Mucosa of descending colon (tissue), 3 donors: ENCODE results near the gene YIPF3. TPM values are rescaled to one million over a fixed set of nuclear protein-coding genes. Genes with fewer than 3 reads are reported as not detected.
A peak's percentile ranks its signal among the peaks of the same experiment; 100 is the strongest.

Source experiments
- ATAC-seq: fragments of 200-7000 bp; cut with Tn5 transposase; one replicate; pipeline ENCODE4 v1.9.1; 2020; ENCODE audit warnings: mild to moderate bottlenecking, moderate library complexity
- DNase-seq, 3 donors: peaks; one replicate each; pipeline ENCODE4 v3.0.0-alpha.2; 2020
- H3K36me3 ChIP-seq: fragments of 200-600 bp; one replicate; pipeline ENCODE4 v1.8.0; 2021; ENCODE audit warnings: low read depth, mild to moderate bottlenecking
- H3K4me1 ChIP-seq: fragments of 200-600 bp; one replicate; pipeline ENCODE4 v1.8.0; 2021; ENCODE audit warnings: low read depth, mild to moderate bottlenecking
- H3K4me3 ChIP-seq: fragments of 200-600 bp; one replicate; pipeline ENCODE4 v1.8.0; 2021; ENCODE audit warnings: mild to moderate bottlenecking
- H3K9me3 ChIP-seq: fragments of 200-600 bp; one replicate; pipeline ENCODE4 v1.8.0; 2021; ENCODE audit warnings: mild to moderate bottlenecking
- intact Hi-C, 2 donors: fragments of 100-400 bp; cut with DNase I in 1 of 2; cut with micrococcal nuclease in 1 of 2; formaldehyde crosslinking; loops; one replicate each; pipeline versions ENCODE4 v1.11.0 to v1.11.1; 2022; cut with DNase I, micrococcal nuclease
- total RNA-seq, 3 donors: library from RNA; stranded (reverse); fragmentation: NEBNext Ultra II Directional in 2 of 3; extraction: Animal tissue kit (Norgen Biotek cat#: 25700) in 2 of 3; gene quantifications; one replicate each; pipeline versions ENCODE4 v1.2.1 to v1.2.4, GENCODE V29; 2021 to 2023
- TF ChIP-seq, protein P1 (sequence below): fragments of 200-600 bp; IDR thresholded peaks from one replicate; pipeline ENCODE4 v1.8.0; 2022; ENCODE audit warnings: antibody characterized with exemption, mild to moderate bottlenecking
- donor health status: DM: no; HTN: no; CAD: no; lungs with moderate emphysema.
- donor health status: DM: no; HTN: no; CAD: no.
- donor health status: DM: no; HTN: yes; CAD: no.

Gene YIPF3
- total RNA-seq, 3 donors from 2014 or later: 88.4 to 131 (median 105) TPM

DNA sequence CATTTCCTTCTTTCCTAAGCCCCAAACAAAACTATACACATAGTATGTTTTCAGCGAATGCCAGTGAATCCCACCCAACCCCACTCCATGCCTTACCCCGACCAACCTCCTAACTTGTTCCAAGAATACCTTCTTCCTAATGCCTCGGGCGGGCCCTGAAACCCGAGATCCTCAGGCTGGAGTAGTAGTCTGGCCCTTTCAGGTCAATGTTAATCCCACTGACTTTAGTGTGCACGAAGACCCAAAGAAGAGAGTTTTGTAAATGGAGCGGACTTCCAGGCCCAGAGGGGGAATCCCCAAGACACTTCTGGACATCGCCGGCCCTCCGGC is 394 bp downstream of the YIPF3 start:
- DNase-seq: no peak
- ATAC-seq: no peak
- Histone ChIP-seq H3K4me3 (peak overlapping the region; percentile 82), H3K9me3 (no peaks in the 10 kb centered on the region), H3K4me1 (peaks cover 24% of the 10 kb centered on the region), H3K36me3 (no peaks in the 10 kb centered on the region)
- TF ChIP-seq, protein P1, sequence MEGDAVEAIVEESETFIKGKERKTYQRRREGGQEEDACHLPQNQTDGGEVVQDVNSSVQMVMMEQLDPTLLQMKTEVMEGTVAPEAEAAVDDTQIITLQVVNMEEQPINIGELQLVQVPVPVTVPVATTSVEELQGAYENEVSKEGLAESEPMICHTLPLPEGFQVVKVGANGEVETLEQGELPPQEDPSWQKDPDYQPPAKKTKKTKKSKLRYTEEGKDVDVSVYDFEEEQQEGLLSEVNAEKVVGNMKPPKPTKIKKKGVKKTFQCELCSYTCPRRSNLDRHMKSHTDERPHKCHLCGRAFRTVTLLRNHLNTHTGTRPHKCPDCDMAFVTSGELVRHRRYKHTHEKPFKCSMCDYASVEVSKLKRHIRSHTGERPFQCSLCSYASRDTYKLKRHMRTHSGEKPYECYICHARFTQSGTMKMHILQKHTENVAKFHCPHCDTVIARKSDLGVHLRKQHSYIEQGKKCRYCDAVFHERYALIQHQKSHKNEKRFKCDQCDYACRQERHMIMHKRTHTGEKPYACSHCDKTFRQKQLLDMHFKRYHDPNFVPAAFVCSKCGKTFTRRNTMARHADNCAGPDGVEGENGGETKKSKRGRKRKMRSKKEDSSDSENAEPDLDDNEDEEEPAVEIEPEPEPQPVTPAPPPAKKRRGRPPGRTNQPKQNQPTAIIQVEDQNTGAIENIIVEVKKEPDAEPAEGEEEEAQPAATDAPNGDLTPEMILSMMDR: no peak
- intact Hi-C loops: no loop called here

DNA sequence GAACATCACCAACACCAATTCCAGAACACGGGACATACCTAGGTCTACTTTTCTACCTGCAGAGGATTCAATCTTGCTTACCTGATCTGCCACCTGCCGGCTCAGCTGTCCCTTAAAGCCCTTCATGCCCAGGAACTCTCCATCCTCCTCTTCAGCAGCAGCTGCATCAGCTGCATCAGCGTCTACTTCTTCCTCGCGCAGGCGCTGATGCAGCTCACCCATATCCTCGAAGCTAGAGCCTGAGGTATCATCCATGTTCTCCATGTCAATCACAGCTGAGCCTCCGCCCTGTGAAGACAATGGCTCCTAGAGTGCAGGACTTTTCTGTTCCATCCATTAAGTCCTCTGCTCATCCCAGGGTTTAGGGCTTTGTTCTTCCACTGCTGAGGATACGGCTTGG is 918 bp downstream of the YIPF3 start:
- Histone ChIP-seq H3K4me1 (peaks cover 28% of the 10 kb centered on the region), H3K36me3 (no peaks in the 10 kb centered on the region), H3K4me3 (no peak overlapping the region), H3K9me3 (no peaks in the 10 kb centered on the region)
- intact Hi-C loops: no loop called here
- ATAC-seq (no peak), DNase-seq (no peak)
- TF ChIP-seq, protein P1: no peak

DNA sequence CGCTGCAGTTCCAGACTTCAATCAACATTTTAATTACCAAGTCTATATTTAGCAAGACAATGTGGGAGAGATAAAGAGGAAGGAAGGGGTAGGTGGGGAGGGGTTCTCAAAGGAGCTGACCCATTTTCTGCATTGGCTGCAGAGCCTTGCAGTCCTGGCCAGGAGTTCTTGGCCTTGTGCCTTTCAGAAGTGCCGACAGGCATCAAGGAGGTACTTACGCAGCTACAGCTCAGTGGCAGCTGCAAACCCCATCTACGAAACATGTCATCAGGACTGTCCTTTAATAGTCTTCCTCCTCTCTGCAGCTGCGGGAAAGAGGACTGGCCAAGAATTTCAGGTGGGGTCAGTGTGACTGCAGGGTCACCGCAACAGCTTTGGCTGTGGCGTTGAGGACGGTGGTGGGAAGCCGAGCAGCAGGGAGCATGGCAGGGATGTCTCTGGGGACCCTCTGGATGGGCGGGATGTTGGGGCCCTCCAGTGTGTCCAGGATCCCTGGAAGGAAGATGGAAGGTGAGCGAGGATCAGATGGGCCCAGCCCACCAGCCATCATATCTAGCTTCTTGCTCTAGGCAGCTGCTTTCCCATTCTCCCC is 4.8 kb downstream of the YIPF3 start:
- DNase-seq (no peak), ATAC-seq (no peak)
- TF ChIP-seq, protein P1: no peak
- Histone ChIP-seq H3K4me3 (no peak overlapping the region), H3K4me1 (peaks cover 30% of the 10 kb centered on the region), H3K36me3 (no peaks in the 10 kb centered on the region), H3K9me3 (no peaks in the 10 kb centered on the region)
- intact Hi-C loops: no loop called here

DNA sequence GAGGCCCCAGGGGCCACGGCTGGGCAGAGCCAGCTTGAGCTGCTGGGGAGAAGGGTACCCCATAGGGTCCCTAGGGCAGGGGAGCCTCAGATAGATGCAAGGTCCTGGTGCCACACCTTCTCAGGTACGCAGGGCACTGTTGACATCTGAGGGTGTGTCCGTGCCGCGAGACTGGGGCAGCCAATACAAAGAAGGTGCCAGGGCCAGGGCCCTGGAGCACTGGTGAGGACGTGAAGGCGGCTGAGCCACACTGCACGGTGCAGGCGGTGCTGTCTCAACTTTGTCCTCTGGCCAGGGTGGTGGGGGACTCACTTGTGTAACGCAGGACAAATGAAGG is 5.9 kb downstream of the YIPF3 start:
- no peak overlapping the region for H3K4me3 ChIP-seq
- TF ChIP-seq, protein P1: no peak
- no peaks in the 10 kb centered on the region for H3K9me3 ChIP-seq
- H3K4me1 ChIP-seq: peaks cover 30% of the 10 kb centered on the region
- no peaks in the 10 kb centered on the region for H3K36me3 ChIP-seq
- DNase-seq (peak; percentile 72 to 80 (median 80)), ATAC-seq (peak; percentile 77)
- intact Hi-C loops: no loop called here

DNA sequence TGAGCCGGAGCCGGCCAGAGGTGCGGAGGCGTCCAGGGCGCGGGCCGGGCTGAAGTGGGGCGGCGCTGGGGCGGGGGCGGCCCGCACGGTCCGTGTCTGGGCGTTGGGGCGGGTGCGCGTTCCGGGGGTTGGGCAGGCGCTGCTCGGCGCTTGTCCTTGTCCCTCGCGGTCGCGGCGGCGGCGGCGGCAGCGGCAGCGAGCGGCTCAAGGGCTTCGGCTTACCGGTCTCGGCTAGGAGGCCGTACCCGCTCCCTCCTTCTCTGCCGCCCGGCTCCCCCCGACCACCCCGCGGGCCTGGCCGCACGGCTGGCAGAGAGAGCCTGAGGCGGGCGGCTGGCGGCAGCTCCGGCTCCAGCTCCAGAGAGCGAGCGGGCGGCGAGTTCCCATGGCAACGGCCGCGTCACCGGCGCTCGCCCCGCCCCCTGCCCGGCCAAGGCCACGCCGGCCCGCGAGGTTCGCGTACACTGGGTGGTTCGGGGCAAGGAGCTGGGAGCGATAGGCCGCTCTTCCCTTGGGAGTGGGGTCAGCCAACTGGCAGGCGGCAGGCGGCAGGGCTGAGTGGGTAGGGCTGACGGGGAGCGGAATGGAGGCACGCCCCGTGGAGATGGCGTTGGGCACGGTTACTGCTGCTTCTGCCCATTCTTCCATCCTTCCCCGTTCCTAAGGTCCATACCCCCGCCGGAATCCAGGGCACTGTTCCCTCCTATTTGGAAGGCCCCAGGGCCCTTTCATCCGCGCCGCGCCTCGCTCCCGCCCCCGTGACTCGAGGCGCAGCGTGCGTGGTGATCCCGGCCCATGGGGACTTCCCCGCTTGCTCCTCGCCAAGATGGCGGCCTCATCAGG is 6.5 kb downstream of the YIPF3 start, which contains the start of gene LRRC73:
Gene LRRC73 (minus strand): TSS at position 363 of the 843 bp plus-strand sequence. CDS start 561 bp downstream, outside the sequence.
- ATAC-seq: peak; percentile 88

More for the DNA sequence above, 6.5 kb downstream of the YIPF3 start, which contains the start of gene LRRC73:
- H3K4me3 ChIP-seq: peak within 1 kb of the TSS; percentile 20
- TF ChIP-seq, protein P1: no peak
- H3K4me1 ChIP-seq: peaks cover 24% of the 10 kb centered on the region
- peak; percentile 88 to 94 (median 89) for DNase-seq
- no peaks in the 10 kb centered on the region for H3K9me3 ChIP-seq
- no peaks in the 10 kb centered on the region for H3K36me3 ChIP-seq
- intact Hi-C loops: loop anchor here (5.0 to 10.0 kb wide), 3 partner anchors 55 to 125 kb away; partner anchors contain the start of gene DLK2 (in 1 of the 2)
